Stimulated activated memory B cell treated with anti-CD40 and anti-IgM and Interleukin-4, amounts not matched to agents 10 μg/mL and 1 μg/mL and 100 μg/mL, for 72 hours (primary cell): ENCODE results near the gene GOLGA3.
"Not testable (repeated sequence)": the region's sequence is repeated elsewhere in the genome, so short reads cannot be mapped to it uniquely, and the experiment has no call there.

Source experiments
- ATAC-seq: fragments of 150-1000 bp; cut with Tn5 transposase; 2 replicates; pipeline ENCODE4 v1.10.0; 2021
- H3K27ac Mint-ChIP-seq: one replicate; pipeline ENCODE4 v1.8.0; 2022; ENCODE audit warnings: mild to moderate bottlenecking, mixed read lengths
- H3K27me3 Mint-ChIP-seq: one replicate; pipeline ENCODE4 v1.8.0; 2022; ENCODE audit warnings: mixed read lengths
- H3K36me3 Mint-ChIP-seq: one replicate; pipeline ENCODE4 v1.8.0; 2022; ENCODE audit warnings: mixed read lengths
- H3K4me1 Mint-ChIP-seq: one replicate; pipeline ENCODE4 v1.8.0; 2022; ENCODE audit warnings: mixed read lengths
- H3K4me3 Mint-ChIP-seq: one replicate; pipeline ENCODE4 v1.8.0; 2022; ENCODE audit warnings: mild to moderate bottlenecking, moderate library complexity, mixed read lengths
- H3K9me3 Mint-ChIP-seq: one replicate; pipeline ENCODE4 v1.8.0; 2022; ENCODE audit warnings: mixed read lengths

GOLGA3 gene

DNA sequence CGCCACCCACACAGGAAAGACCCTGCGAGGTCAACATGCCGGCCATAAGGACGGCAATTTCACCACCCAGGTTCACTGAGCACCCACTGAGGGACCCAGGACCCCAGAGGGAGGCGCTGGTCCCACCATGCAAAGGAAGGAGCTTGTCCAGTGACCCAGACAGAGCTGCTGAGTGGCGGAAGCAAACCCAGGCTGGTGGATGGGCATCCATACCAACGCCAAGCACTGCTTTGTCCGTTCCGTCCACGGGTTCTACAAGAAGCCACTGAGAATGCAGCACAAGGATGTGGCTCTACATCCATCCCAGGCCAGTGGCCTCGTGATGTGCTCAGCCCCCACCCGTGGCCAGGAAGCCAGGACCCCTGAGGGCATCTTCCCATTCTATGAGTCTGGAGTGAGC lies 23.8 kb upstream of the GOLGA3 start:
- no peak for ATAC-seq
- H3K27me3 Mint-ChIP-seq: no peaks in the 10 kb centered on the region
- no peaks in the 10 kb centered on the region for H3K4me1 Mint-ChIP-seq
- H3K4me3 Mint-ChIP-seq: no peak overlapping the region
- no peaks in the 10 kb centered on the region for H3K9me3 Mint-ChIP-seq
- H3K36me3 Mint-ChIP-seq: peaks cover 75% of the 10 kb centered on the region
- H3K27ac Mint-ChIP-seq: no peak overlapping the region

DNA sequence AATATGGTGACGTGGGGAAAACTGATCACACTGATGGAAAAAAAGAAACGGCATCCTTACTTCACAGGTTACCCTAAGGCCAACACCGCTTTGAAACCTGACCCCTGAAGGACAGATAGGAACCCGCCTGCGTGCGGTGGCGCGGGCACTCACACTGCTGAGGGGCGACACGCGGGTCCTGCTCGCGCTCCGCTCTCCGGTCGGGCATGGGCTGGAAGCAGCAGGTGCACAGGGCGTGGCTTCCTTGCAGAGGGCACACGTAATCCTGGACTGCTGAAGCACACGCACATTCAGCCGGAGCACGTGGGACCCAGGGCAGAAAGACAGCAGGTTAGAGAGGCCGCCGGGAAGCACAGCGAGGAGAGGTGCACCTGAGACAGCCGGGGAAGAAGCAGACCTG lies 22.8 kb upstream of the GOLGA3 start:
- no peak overlapping the region for H3K4me3 Mint-ChIP-seq

DNA sequence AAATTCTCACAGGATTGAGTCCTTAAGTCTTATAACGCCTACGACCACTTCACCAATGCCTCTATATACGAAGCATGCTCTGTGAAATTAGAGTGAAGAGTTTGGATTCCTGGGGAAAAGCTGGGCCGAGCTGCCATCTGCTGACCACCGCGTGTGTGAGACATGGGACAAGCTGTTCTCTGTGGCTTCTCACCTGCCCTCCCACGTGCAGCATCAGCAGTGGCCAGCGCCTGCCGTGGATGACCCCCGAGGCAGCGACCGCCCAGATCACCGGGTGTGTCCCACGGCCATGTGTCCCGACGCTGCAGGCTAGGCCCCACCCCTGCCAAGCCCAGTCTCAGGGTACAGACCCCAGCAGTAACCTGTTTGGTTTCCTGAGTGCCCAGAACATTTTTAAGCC lies 21.6 kb upstream of the GOLGA3 start:
- peaks cover 76% of the 10 kb centered on the region for H3K36me3 Mint-ChIP-seq

More for the DNA sequence above, 22.8 kb upstream of the GOLGA3 start:
- Mint-ChIP-seq H3K36me3 (peaks cover 77% of the 10 kb centered on the region), H3K27me3 (no peaks in the 10 kb centered on the region), H3K4me1 (no peaks in the 10 kb centered on the region), H3K9me3 (no peaks in the 10 kb centered on the region), H3K27ac (no peak overlapping the region)
- no peak for ATAC-seq

DNA sequence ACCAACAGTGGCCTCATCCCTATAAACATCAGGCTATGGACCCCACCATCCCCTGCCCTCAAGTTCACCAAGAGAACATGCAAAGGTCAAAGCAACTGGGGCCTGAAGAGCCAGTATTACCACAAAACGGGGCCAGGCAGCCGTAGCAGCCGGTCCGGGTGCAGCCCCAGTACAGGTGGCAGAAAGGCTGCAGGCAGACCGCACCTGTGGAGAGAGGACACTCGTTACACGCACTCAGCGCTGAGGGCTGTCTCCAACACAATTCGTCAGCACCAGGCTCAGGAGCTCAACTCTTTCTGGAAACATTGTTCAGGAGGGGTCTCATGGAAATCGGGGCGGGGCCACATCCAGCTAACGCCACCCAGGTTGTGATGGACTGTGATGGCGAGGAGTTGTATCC lies 19.9 kb upstream of the GOLGA3 start:
- peaks cover 67% of the 10 kb centered on the region for H3K36me3 Mint-ChIP-seq
- H3K27me3 Mint-ChIP-seq: no peaks in the 10 kb centered on the region
- no peaks in the 10 kb centered on the region for H3K4me1 Mint-ChIP-seq
- H3K9me3 Mint-ChIP-seq: no peaks in the 10 kb centered on the region
- ATAC-seq: no peak
- no peak overlapping the region for H3K27ac Mint-ChIP-seq
- H3K4me3 Mint-ChIP-seq: no peak overlapping the region

More for the DNA sequence above, 21.6 kb upstream of the GOLGA3 start:
- H3K27me3 Mint-ChIP-seq: no peaks in the 10 kb centered on the region
- no peak overlapping the region for H3K27ac Mint-ChIP-seq
- ATAC-seq: no peak
- H3K4me3 Mint-ChIP-seq: no peak overlapping the region
- H3K4me1 Mint-ChIP-seq: no peaks in the 10 kb centered on the region
- no peaks in the 10 kb centered on the region for H3K9me3 Mint-ChIP-seq

DNA sequence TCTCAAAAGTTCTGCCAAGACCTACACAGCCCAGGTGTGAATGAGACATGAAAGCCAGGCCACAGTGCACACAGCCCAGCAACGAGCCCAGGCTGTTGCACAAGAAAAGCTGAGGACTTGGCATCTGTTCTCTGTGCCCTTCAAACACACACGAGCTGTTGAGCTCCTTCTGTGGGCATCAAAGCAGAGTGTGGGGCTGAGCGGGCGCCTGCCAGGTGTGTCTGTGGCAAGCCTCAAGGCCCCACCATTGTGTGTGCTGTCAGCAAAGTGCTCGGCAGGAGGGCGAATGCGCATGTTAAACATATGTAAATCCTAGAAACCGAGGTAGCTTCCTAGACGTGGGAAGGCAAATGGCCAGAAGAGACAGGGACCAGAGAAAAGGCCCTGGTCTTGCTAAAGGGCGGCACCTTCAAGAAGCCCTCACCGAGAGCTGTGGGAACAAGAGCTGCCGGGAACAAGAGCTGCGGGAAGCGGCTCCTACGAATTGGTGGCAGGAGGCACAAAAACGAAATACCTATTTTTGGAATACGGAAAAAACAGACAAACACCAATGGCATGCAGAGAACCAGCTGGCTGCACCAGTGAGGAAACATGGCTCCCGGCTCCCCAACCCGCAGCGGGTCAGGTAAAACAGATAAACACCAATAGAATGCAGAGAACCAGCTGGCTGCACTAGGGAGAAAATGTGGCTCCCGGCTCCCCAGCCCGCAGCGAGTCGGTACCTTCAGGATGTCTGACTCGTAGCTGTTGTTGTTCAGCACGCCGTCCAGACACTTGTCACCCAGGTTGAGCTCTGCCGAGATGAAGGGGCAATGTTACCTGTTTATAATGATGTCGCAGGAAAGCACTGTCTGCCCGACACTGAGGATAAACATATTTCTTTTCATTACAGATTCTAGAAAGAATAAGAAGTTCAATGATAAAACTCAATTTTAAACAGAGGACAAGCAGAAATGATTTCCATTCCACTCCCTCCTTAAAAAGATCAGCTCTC lies 19.0 kb upstream of the GOLGA3 start:
- Mint-ChIP-seq H3K4me1 (no peaks in the 10 kb centered on the region), H3K27me3 (no peaks in the 10 kb centered on the region), H3K36me3 (peaks cover 67% of the 10 kb centered on the region), H3K27ac (no peak overlapping the region), H3K9me3 (no peaks in the 10 kb centered on the region), H3K4me3 (no peak overlapping the region)
- no peak for ATAC-seq

DNA sequence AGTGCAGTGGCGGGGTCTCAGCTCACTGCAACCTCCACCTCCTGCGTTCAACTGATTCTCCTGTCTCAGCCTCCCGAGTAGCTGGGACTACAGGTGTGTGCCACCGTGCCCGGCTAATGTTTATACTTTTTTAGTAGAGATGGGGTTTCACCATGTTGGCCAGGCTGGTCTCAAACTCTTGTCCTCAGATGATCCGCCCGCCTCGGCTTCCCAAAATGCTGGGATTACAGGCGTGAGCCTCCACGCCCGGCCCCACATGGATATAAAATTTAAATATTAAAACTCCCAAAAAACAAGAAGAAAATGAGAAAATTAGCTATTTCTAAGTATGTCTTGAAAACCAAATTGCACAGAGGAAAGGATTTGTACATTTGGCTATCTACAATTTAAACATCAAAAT lies 16.0 kb upstream of the GOLGA3 start:
- not testable (repeated sequence) for H3K27me3 Mint-ChIP-seq, H3K9me3 Mint-ChIP-seq, H3K4me1 Mint-ChIP-seq, H3K27ac Mint-ChIP-seq, ATAC-seq, H3K4me3 Mint-ChIP-seq
- H3K36me3 Mint-ChIP-seq: peaks cover 65% of the 10 kb centered on the region

DNA sequence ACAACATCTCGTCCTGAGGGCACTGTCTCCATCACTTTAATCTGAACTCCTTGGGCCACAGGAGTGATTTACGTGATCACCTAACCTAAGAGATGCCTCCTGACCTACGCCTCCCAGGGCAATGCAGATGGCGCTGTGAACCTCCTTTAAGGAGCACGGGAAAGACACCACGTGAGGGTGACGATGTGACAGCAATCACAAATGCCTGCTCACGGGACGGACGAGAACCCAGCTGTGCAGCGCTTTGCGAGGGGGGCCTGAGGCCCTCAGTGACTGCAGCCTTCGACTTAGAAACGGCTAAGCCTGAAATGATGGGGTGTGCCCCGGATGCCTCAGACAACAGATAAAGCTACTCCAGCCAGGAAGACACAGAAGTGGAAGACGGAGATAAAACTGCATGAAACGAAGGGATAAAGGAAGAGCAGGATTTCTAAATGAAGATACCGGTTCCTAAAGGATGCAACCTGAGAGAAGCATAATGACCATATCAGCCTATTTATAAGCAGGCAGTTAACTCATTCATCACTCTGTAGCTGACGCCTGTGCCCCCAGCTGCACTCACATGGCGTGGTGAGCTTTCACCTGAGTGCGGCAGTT lies 13.9 kb upstream of the GOLGA3 start:
- H3K27ac Mint-ChIP-seq: no peak overlapping the region
- no peaks in the 10 kb centered on the region for H3K4me1 Mint-ChIP-seq
- peaks cover 71% of the 10 kb centered on the region for H3K36me3 Mint-ChIP-seq

DNA sequence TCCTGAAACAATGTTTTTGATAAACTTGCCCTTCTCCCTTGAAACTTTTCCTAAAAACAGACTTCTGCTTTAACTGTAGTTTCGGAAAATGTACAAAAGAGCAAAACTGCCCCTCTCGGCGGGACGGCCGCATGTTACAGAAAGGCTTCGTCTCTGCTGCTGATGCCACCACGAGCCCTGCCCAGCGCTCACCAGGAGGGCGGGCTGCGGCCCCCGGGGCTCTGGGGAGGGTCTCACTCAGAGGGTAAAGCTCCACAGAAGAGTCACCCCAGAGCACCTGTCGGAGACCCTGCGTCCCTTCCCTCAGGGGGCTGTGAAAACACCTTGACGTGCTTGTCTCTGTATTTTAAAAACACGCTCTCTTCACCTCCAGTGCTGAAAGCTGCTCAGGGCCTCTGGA lies 12.5 kb upstream of the GOLGA3 start:
- H3K4me3 Mint-ChIP-seq: no peak overlapping the region
- ATAC-seq: no peak
- H3K36me3 Mint-ChIP-seq: peaks cover 68% of the 10 kb centered on the region
- H3K27me3 Mint-ChIP-seq: no peaks in the 10 kb centered on the region
- peaks cover 3% of the 10 kb centered on the region for H3K9me3 Mint-ChIP-seq
- no peaks in the 10 kb centered on the region for H3K4me1 Mint-ChIP-seq
- H3K27ac Mint-ChIP-seq: no peak overlapping the region

More for the DNA sequence above, 13.9 kb upstream of the GOLGA3 start:
- Mint-ChIP-seq H3K9me3 (peaks cover 3% of the 10 kb centered on the region), H3K27me3 (no peaks in the 10 kb centered on the region), H3K4me3 (no peak overlapping the region)
- ATAC-seq: no peak

DNA sequence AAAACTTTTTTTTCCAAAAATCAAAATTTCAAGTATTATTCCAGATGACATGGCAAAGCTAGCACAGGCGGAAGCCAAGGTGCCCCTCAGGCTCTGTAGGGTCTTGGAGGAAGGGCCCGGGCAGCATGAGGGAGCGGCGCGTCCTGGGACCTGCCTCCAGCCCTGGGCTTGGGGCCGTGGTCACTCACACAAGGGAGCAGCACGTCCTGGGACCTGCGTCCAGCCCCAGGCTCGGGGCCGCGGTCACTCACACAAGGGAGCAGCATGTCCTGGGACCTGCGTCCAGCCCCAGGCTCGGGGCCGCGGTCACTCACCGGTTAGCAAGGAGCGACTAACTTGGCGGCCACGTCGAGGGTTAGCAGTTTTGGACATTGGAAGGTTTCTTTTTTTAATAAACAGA lies 11.9 kb upstream of the GOLGA3 start:
- Mint-ChIP-seq H3K27me3 (no peaks in the 10 kb centered on the region), H3K9me3 (peaks cover 3% of the 10 kb centered on the region), H3K27ac (peak overlapping the region; percentile 20), H3K4me3 (no peak overlapping the region), H3K36me3 (peaks cover 62% of the 10 kb centered on the region), H3K4me1 (no peaks in the 10 kb centered on the region)
- no peak for ATAC-seq

DNA sequence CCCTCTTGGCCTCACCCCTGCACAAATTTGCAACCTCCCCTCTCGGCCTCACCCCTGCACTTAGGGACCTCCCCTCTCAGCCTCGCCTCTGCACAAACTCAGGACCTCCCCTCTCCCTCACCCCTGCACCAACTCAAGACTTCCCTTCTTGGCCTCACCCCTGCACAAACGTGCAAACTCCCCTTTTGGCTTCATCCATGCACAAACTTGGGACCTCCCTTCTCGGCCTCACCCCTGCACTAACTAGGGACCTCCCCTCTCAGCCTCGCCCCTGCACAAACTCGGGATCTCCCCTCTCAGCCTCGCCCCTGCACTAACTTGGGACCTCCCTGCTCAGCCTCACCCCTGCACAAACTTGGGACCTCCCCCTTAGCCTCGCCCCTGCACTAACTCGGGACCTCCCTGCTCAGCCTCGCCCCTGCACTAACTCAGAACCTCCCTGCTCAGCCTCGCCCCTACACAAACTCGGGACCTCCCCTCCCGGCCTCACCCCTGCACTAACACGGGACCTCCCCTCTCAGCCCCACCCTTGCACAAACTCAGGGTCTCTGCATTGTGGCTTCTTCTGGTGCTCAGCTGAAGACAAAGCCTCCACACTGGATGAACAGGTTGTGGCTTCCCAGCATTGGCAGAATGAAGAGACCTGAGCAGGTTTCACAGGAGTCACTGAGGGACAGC lies 11.0 kb upstream of the GOLGA3 start:
- Mint-ChIP-seq H3K36me3 (peaks cover 66% of the 10 kb centered on the region), H3K27me3 (no peaks in the 10 kb centered on the region), H3K27ac (peak overlapping the region; percentile 20), H3K4me3 (no peak overlapping the region), H3K9me3 (peaks cover 3% of the 10 kb centered on the region), H3K4me1 (no peaks in the 10 kb centered on the region)
- ATAC-seq: no peak

DNA sequence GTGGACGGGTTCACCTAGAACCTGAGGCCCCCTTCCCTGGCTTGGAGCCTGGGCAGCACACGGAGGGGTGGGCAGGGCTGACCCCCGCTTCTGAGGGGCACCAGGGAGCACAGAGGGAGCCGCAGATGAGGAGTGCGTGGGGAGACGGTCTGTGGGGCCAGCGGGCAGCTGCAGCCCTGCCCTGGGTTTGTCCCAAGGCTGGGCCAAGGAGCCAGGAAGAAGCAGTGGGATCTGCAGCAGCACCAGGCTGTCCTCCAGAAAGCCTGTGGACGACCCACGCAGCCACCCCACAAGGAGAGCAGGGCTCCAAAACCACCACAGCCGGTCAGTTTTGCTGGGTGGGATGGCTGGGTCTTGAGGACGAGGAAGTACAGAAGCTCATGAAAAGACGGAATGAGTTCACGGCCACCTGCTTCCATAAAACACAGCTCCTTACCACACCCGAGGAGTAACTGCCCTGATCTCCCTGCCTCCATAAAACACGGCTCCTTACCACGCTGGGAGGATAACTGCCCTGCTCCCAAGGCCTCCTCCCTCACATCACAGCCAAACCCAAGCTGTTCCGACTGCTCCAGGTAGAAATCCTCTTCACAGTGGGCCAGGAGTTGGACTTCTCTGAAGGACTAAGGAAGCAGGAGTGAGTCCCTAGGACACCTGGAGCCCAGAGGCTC lies 9.9 kb upstream of the GOLGA3 start:
- Mint-ChIP-seq H3K27me3 (no peaks in the 10 kb centered on the region), H3K9me3 (peaks cover 3% of the 10 kb centered on the region), H3K4me3 (no peak overlapping the region), H3K27ac (peak overlapping the region; percentile 20), H3K4me1 (no peaks in the 10 kb centered on the region), H3K36me3 (peaks cover 69% of the 10 kb centered on the region)
- ATAC-seq: no peak

DNA sequence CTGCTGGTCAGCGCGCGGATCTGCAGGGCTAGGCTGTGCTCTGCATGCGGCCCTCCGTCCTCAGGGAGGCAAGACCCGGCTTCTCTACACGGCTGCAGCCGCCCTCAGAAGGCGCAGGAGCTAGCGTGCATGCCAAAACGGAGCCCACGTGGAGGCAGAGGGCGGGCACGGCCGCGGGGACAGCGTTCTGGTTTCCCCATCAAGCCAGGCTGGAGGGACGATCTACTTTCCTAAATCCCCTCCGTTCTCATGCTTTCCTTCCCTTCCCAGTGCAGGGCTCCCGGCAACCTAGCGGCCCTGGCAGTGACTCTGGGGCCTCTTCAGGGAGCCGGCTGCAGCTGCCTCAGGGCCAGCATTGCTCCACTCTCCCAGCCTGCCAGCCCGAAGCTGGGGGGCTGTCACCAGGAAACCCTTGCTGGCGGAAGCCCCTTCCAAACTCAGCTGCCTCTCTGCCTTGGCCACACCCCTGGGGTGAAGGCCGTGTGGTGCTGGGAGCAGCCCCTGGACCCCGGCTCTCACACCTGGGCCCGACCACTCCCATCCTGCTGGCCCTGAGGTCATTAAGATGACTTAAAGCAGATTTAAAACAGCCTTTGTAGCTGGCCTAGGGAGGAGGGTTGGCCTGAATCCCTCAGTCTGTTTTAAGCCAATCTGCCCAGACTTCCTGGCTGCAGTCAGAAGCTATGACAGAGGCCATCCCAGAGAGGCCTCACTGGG lies 9.2 kb upstream of the GOLGA3 start:
- peaks cover 72% of the 10 kb centered on the region for H3K36me3 Mint-ChIP-seq
- H3K9me3 Mint-ChIP-seq: peaks cover 3% of the 10 kb centered on the region
- H3K4me3 Mint-ChIP-seq: no peak overlapping the region
- no peaks in the 10 kb centered on the region for H3K27me3 Mint-ChIP-seq
- ATAC-seq: no peak
- H3K27ac Mint-ChIP-seq: no peak overlapping the region
- no peaks in the 10 kb centered on the region for H3K4me1 Mint-ChIP-seq

DNA sequence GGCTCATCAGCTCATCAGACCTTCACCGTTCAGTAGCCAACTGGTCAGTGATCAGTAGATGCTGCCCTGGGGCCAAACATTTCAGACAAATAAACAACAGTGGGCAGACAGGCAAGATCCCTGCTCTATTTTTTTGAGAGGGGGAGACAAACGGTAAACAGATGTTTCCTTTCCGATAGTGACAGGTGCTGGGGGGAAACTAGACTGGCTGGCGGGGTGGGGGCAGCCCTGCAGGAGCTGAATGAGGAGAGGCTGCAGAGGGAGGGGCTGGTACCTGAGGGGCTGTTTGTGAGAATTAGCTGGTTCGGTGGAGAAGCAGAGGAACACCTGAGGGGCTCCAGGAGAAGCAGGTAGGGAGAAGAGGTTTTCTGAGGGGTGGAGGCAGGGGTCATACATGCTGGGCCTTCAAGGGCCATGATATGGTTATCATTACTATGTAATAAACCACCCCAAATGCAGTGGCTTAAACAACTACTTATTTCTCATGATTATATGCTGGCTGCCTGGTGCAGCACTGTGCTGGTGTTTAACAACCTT lies 8.2 kb upstream of the GOLGA3 start:
- Mint-ChIP-seq H3K4me3 (no peak overlapping the region), H3K27me3 (no peaks in the 10 kb centered on the region), H3K4me1 (no peaks in the 10 kb centered on the region), H3K27ac (no peak overlapping the region), H3K9me3 (peaks cover 3% of the 10 kb centered on the region), H3K36me3 (peaks cover 72% of the 10 kb centered on the region)
- ATAC-seq: no peak

DNA sequence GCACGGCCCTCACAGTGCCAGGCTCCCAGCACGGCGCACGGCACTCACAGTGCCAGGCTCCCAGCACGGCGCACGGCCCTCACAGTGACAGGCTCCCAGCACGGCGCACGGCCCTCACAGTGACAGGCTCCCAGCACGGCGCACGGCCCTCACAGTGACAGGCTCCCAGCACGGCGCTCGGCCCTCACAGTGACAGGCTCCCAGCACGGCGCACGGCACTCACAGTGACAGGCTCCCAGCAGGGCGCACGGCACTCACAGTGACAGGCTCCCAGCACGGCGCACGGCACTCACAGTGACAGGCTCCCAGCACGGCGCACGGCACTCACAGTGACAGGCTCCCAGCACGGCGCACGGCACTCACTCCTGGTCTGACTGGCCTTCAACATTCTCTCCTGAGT lies 7.6 kb upstream of the GOLGA3 start:
- not testable (repeated sequence) for H3K4me3 Mint-ChIP-seq, H3K27me3 Mint-ChIP-seq, H3K4me1 Mint-ChIP-seq, ATAC-seq, H3K9me3 Mint-ChIP-seq, H3K27ac Mint-ChIP-seq
- H3K36me3 Mint-ChIP-seq: peaks cover 68% of the 10 kb centered on the region
